ENCODE measurements around the gene PLEKHM1.
A peak's percentile ranks its signal among the peaks of the same experiment; 100 is the strongest.
"Not testable (repeated sequence)": the region's sequence is repeated elsewhere in the genome, so short reads cannot be mapped to it uniquely, and the experiment has no call there.

Gene PLEKHM1
- total RNA-seq, result 46.7 to 87.5 (median 62.3) reads per million in 4 experiments

- peak; percentile 68 for DNase-seq
Measured at GRCh38 chr17:45490615-45491433, at the start of gene PLEKHM1. TSS of gene PLEKHM1 (minus strand) at chr17:45490721. CDS start at chr17:45482484, 8,237 bp downstream.

GRCh38 chr17:45538168-45538567 lies 47.6 kb upstream of the PLEKHM1 start:
- not testable (repeated sequence) for DNase-seq

- not testable (repeated sequence) for DNase-seq
Measured at GRCh38 chr17:45506072-45506471, 15.6 kb upstream of the PLEKHM1 start.

GRCh38 chr17:45505183-45505582 lies 14.7 kb upstream of the PLEKHM1 start:
- DNase-seq, result not testable (repeated sequence)

GRCh38 chr17:45501092-45501707 lies 10.7 kb upstream of the PLEKHM1 start:
- not testable (repeated sequence) for DNase-seq

GRCh38 chr17:45500478-45500877 lies 10.0 kb upstream of the PLEKHM1 start:
- not testable (repeated sequence) for DNase-seq

GRCh38 chr17:45499208-45499607 lies 8.7 kb upstream of the PLEKHM1 start:
- DNase-seq, result not testable (repeated sequence)

- not testable (repeated sequence) for DNase-seq
Measured at GRCh38 chr17:45498377-45498776, 7.9 kb upstream of the PLEKHM1 start.

- DNase-seq, result not testable (repeated sequence)
Measured at GRCh38 chr17:45497449-45497848, 6.9 kb upstream of the PLEKHM1 start.

- DNase-seq, result not testable (repeated sequence)
Measured at GRCh38 chr17:45496507-45496906, 6.0 kb upstream of the PLEKHM1 start.

- not testable (repeated sequence) for DNase-seq
Measured at GRCh38 chr17:45494556-45494955, 4.0 kb upstream of the PLEKHM1 start.

- DNase-seq, result not testable (repeated sequence)
Measured at GRCh38 chr17:45492156-45492555, 1.6 kb upstream of the PLEKHM1 start.

GRCh38 chr17:45490198-45490597 lies 323 bp downstream of the PLEKHM1 start:
- not testable (repeated sequence) for DNase-seq

- not testable (repeated sequence) for DNase-seq
Measured at GRCh38 chr17:45487704-45488103, 2.8 kb downstream of the PLEKHM1 start.

GRCh38 chr17:45483591-45484216 lies 6.8 kb downstream of the PLEKHM1 start:
- DNase-seq, result not testable (repeated sequence)

GRCh38 chr17:45483177-45483576 lies 7.3 kb downstream of the PLEKHM1 start:
- DNase-seq, result not testable (repeated sequence)

- DNase-seq, result not testable (repeated sequence)
Measured at GRCh38 chr17:45482317-45482716, 8.2 kb downstream of the PLEKHM1 start.

- not testable (repeated sequence) for DNase-seq
Measured at GRCh38 chr17:45475436-45475835, 15.1 kb downstream of the PLEKHM1 start.

- not testable (repeated sequence) for DNase-seq
Measured at GRCh38 chr17:45472249-45472648, 18.3 kb downstream of the PLEKHM1 start.

GRCh38 chr17:45469204-45469563 lies 21.3 kb downstream of the PLEKHM1 start:
- DNase-seq, result not testable (repeated sequence)

GRCh38 chr17:45468293-45469203 lies 22.0 kb downstream of the PLEKHM1 start:
- not testable (repeated sequence) for DNase-seq

Data from effector CD8-positive, alpha-beta T cell (primary cell).